Measurements from ENCODE around the gene GEMIN5.
A peak's percentile ranks its signal among the peaks of the same experiment; 100 is the strongest.
"Not testable (repeated sequence)": the region's sequence is repeated elsewhere in the genome, so short reads cannot be mapped to it uniquely, and the experiment has no call there.

GEMIN5 gene

DNA sequence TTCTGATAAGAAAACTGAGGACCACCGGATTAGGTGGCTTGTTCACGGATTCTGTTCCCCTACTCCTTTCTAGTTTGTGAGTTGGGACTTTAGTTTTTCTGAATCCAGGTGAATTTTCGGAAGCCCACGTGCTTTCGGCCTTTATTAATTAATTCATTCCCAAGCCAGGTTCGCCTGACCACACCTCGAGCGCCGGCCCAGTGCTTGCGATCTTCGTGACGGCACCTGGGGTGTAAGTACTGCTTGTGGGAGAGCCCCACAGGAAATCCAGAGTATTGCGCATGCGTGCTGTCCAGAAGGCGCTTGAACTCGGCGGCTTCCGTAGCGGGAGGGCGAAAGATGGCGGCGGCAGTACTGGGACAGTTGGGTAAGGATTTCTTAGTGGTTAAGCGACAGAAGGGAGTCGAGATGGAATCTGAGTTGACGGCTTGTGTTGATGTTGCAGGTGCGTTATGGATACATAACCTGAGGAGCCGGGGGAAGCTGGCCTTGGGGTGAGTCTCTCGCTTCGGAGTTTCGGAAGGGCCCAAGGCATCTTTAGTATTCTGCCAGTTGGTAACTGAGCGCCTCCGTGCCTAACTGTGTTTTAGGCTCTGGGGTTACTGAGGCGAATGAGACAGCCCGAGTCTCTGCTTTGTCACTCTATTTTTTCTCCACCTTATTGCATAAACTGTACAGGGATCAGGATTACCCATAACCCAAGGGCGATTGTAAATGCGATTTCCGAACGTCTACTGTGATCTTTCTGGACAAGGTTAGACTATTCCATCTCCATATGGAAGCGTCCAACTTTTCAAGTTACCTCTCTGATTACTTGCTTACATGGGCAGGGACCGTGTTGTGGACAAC is 3.0 kb upstream of the GEMIN5 start, which contains the start of gene MRPL22:
Gene MRPL22, plus strand, starts transcription at position 302 of the 849 bp plus-strand sequence. Its CDS starts 38 bp downstream, at position 340.
- peak; percentile 82 to 95 (median 86) for DNase-seq (ENCODE audit: low read depth in 2 of 3, low spot score in 2 of 3)

DNA sequence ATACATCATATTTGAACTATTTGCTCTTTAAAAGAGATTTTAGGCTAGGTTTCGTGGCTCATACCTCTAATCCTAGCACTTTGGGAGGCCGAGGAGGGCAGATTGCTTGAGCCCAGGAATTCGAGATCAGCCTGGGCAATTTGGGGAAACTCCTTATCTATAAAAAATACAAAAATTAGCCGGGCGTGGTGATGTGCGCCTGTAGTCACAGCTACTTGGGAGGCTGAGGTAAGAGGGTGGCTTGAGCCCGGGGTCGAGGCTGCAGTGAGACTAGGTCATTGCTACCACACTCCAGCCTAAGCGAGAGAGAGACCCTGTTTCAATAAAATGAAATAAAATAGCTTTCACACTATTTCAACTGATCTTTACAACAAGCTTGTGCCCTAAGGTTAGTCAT is 2.4 kb upstream of the GEMIN5 start:
- DNase-seq (ENCODE audit: low read depth in 2 of 3, low spot score in 2 of 3): no peak

DNA sequence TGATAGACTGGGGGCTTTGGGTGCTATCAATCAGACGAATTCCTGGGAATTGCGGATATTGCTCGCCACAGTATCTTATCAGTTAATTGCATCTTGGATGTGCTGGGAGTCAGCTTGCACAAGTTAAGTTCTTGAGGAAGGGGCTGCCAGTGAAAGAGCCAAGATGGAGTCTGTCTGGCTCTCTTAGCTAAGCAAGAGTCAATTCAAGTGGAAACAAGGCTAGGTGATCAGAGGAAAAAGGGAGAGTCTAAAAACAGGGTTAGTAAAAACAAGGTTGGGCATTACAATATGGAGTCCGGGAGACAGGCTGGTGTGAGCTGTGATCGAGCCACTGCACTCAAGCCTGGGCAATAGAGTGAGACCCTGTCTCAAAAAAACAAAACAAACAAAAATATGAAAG is 1.4 kb upstream of the GEMIN5 start:
- not testable (repeated sequence) for DNase-seq (ENCODE audit: low read depth in 2 of 3, low spot score in 2 of 3)

DNA sequence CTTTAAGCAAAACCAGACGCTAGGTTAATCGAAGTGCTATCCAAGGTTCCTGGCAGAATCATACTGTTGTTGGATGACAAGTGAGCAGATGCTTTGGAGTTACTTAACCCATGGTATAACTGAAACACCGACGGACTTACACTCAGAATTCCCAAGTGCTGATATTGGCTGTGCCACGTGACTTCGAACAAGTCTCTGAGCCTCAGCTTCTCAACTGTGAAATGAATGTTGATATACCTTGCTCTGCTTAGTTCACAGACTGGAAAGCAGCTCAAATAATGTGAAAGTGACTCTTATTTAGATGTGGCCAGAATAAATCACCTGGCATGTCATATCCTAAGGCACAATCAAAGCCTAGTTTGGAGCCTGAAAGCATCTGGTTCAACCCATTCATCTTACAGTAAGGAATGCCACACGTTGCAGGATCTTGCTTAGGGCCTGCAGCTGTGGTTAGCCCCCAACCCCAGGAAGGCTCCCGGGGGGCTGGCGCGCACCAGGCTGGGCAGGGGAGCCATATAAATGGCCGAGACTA is 759 bp downstream of the GEMIN5 start:
- DNase-seq (ENCODE audit: low read depth in 2 of 3, low spot score in 2 of 3): no peak

DNA sequence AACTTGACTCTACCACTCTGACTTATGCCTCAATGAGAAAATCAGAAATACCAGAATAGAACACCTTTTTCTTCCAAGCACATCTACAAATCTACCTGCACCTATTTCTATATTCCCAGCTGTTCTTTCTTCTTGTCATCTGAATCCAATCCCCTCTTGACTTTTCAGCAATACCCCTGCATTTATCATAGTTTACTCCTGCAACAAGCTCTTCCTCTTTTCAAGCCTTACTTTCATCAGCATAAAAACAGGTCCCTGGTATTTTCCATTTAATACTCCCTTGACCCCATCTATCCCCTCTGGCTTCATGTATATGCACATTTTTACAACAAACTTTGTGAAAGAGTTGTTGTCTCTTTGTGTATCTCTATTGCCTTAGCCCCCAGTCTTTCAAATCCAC is 3.1 kb downstream of the GEMIN5 start:
- no peak for DNase-seq (ENCODE audit: low read depth in 2 of 3, low spot score in 2 of 3)

DNA sequence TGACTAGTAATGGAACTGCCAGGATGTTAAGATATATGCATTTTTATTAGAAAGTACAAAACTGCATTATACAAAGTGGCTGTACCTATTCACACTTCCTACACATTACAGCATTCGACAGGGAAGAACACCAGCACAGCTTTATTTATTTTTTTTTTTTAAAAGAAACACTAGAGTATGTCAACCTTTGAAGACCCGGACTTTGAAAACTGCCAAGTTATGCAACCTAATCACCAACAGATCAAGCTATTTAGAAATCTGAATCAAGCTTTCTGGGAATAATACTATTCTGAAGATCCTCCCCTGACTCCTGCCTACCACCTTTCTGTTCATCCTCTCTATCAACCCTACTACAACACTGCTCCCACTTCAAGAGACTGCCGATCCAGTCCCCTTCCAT is 4.5 kb downstream of the GEMIN5 start:
- no peak for DNase-seq (ENCODE audit: low read depth in 2 of 3, low spot score in 2 of 3)

DNA sequence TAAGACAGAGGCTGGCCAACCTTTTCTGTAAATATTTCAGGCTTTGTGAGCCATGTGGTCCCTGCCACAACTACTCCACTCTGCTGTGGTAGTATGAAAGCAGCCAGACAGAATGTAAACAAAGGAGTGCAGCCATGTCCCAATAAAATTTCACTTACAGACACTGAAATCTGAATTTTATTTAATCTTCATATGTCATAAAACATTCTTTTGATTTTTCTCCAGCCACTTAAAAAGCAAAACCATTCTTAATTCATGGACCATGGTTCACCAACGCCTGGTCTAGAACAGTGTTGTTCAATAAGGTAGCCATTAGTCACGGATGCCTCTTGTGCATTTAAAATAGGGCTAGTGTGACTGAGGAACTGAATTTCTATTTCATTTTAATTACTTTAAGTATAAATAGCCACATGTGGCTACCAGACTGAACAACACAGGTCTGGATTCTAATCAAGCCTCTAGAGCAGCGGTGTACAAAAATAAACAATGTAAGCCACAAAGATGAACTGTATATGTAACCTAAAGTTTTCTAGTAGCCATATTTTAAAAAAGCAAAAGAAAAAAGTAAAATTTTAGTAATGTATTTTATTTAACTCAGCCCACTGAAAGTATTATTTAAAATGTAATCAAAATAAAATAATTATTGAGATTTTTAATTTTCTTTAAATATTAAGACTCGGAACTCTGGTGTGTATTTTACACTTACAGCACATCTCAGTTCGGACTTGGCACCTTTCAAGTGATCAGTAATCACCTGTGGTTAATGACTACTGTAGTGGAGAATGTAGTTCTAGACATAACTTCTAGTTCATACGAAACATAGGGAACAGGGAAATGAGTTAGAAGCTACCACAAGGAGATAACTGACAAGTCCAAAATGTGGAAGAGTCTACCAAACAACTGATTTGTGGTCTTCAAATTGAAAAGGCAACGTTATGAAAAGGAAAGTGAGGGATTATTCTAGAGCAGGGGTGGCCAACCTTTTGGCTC is 14.3 kb downstream of the GEMIN5 start:
- no peak for DNase-seq (ENCODE audit: low read depth in 2 of 3, low spot score in 2 of 3)

DNA sequence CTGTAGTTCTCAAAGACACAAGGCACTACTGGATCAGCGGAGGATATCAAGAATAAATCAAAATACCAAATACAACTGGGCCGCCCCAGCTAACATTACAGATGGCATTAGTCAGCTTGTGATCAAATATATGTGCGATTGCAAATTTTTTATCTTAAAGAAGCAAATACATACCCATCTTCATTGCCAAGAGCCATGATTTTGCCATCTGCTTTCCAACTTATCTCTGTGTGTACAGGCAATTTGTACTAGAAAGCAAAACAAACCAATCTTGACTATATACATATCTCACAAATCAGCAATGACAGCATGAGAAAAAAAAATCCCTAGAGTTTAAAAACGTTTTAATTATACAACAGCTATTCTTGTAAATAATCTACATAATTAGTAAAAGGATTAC is 20.3 kb downstream of the GEMIN5 start:
- DNase-seq (ENCODE audit: low read depth in 2 of 3, low spot score in 2 of 3): no peak

DNA sequence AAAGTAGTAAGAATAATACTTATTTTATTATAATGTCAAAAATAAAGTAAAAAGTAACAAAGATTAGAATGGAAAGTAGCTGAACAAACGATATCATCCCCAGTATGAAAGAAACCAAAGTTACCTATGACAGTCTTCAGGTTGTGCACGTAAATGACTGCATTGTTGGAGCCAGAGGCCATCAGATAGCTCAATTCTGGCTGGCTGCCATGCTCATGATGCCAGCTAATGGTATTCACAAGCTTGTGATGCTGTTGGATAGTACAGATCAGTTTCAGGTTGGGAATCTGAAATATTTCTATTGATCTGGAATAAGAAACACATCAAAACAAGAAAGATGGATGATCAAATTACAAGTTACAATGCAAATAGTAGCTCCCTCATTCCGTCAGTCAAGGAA is 21.1 kb downstream of the GEMIN5 start:
- DNase-seq (ENCODE audit: low read depth in 2 of 3, low spot score in 2 of 3): no peak

DNA sequence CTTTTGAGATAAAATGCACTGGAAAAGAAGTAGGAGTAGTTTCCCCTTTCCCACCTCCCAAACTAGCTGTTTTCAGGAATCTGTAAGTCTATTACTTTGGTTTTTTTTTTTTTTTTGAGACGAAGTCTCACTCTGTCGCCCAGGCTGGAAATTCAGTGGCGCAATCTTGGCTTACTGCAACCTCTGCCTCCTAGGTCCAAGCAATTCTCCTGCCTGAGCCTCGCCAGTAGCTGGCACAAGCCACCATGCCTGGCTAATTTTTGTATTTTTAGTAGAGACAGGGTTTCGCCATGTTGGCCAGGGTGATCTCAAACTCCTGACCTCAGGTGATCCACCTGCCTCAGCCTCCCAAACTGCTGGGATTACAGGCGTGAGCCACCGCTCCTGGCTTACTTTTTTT is 32.4 kb downstream of the GEMIN5 start:
- DNase-seq (ENCODE audit: low read depth in 2 of 3, low spot score in 2 of 3): not testable (repeated sequence)

DNA sequence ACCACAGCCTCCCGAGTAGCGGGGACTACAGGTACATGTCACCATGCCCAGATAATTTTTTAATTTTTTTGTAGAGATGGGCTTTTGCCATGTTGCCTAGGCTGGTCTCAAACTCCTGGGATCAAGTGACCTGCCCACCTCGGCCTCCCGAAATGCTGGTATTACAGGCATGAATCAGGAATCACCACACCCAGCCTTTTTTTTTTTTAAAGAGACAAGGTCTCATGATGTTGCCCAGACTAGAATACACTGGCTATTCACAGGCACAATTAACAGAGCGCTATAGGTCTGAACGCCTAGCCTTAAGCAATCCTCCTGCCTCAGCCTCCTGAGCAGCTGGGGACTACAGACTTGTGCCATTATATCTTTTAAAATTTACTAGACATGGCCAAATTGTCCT is 36.1 kb downstream of the GEMIN5 start:
- no peak for DNase-seq (ENCODE audit: low read depth in 2 of 3, low spot score in 2 of 3)

DNA sequence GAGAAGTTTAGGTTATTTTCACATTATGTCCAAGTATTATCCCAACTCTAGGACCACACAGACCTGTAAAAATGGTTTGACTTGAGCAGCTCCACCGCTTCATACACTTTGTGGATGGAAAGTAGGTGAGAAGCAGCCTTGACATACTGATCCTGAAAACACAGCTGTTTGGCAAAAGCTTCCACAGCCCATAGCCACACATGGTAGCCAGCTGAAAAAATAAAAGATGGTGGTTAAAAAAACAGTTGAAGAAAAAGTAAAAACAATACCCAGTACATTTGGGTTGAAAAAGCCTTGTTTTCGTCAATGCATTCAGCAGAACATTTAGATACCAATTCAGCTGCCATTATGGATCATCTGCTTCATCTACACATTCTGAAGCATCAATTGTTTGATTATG is 36.7 kb downstream of the GEMIN5 start:
- DNase-seq (ENCODE audit: low read depth in 2 of 3, low spot score in 2 of 3): no peak

DNA sequence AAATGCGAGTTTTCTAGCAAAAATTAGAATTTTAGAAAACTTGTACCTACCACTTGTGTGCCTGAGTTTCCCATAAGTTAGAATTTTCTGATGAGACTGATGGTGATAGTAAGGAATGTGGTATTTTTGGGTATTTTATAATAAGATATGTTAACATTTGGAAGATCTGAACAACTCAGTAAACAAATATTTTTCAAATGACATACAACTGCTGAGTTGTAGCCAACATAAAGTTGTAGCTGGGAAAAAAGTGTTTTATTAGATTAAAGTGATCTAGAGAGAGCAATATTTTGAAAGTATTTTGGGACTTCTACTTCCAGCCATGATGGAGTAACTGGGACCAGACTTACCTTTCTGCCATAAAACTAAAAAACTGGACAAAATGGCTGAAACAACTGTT is 37.9 kb downstream of the GEMIN5 start:
- no peak for DNase-seq (ENCODE audit: low read depth in 2 of 3, low spot score in 2 of 3)

DNA sequence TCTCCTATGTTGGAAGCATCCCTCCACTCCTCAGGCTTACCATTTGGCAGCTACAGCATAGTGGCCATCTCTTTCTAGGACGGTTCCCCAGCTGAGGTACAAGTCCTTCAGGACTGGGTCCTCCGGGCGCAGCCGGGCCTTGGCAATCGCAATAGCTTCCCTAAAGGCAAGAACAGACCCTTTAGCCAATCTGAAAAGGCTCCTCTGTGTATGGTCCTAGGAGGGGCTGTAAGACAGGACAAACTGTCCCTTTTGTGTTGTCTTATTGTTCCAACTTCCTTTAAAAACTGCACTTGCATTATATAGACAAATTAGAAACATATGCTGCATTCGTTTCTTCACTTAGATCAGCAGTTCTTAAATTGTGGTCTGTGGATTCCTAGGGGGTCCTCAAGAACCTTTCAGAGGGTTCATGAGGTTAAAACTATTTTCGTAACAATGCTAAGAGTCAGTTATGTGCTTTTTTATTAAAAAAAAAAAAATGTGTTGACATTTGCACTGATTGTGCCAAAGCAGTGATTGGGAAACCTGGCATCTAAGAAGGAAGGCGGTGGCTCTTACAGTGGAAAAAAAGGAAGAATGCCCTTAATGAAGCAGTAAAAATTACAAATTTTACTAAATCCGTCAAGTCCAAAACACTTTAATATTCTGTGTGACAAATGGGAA is 38.7 kb downstream of the GEMIN5 start:
- DNase-seq (ENCODE audit: low read depth in 2 of 3, low spot score in 2 of 3): no peak

DNA sequence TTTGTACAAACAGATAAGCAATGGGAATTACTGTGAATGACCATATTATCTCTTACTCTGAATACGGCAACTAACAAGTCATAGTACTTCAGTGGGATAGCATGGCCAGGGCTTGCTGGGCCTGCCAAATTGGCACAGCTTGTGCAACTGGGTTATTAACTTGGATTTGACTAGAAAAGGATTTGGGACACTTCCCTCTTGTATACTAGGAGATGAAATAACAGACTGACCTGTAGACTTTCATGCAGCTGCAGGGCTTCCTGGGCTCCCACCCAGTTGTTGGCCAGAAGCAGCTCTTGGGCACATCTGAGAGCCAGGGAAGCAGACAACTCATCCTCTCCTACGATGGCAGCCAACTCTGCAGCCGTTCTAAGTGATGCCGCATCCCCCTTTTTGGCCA is 39.8 kb downstream of the GEMIN5 start:
- no peak for DNase-seq (ENCODE audit: low read depth in 2 of 3, low spot score in 2 of 3)

DNA sequence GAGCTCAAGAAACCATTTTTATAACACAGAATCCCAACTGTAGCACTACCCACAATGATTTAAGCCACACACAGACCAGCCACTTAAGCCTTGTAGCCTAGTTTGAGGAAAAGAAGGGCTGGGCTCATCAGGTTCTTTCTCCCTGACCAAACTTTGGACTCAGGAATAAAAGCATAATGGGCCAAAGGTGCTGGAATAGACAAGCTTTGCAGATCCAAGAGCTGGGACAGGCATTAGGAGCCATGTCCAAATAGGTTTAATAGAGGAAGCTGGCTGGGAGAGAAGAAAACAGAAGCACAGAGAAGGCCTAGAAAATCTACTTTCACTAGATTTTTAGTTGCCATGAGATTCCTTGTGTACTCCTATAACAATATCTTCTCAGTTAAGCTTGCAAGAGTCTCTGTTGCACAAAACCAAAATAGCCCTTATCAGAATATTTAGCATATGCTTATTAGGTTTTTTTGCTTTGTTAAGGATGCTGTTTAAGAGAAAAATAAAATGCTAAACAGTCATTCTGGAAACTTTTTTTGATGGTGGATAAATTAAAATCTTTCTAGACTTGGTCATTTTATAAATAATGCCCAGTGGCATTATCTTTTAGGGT is 41.3 kb downstream of the GEMIN5 start:
- DNase-seq (ENCODE audit: low read depth in 2 of 3, low spot score in 2 of 3): no peak

DNA sequence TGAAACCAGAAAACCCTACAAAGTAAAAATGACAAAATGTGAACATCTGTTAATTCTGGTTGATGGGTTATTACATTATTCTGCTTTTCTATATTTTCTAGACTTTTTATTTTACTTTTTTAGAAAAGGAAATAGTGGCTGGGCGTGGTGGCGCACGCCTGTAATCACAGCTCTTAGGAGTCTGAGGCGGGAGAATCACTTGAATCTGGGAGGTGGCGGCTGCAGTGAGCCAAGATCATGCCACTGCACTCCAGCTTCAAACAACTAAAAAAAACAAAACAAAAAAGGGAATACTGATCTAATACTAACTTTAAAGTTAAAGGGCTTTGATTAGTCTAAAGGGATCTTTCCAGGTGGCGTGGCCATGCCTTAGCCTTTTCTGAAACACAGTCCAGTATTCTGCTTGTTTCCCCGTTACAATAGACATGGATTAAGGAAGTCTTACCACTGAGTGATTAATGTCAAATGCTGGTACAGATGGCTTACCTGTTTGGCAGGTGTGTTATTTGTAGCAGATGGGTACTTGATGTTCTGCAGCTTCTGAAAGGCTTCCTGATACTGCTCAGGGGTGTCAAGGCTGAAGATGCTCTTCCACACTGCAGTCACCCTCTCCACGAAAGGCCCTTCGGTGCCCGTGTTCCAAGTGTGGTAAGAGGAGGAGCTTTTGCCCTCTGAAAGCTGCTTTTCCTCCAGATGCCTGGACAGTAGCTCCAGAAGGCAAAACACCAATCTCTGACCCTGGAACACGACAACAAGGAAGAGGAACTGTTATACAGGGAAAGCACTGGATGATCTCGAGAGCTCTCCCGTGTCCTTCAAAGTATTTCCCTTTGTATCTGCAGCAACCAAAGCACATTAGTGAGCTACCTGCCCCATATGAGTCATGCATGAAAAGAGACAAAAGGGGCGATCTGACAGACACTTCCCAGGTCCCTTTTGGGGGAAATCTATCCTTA is 42.1 kb downstream of the GEMIN5 start:
- no peak for DNase-seq (ENCODE audit: low read depth in 2 of 3, low spot score in 2 of 3)

DNA sequence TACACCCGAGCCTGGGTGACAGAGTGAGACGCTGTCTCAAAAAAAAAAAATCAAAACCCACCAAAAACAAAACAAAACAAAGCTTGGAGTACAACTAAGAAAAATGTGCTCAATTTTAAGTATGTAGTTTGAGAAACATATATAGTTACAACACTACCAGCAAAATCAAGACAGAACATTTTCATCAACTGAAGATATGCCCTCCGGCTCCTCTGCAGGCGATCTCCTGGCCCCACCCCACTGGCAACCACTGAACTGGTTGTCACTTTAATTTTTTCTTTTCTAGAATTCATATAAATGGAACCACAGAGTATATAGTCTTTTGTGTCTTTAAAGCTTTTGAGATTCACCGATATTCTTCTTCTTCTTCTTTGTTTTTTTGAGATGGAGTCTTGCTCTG is 44.6 kb downstream of the GEMIN5 start:
- DNase-seq (ENCODE audit: low read depth in 2 of 3, low spot score in 2 of 3): no peak

DNA sequence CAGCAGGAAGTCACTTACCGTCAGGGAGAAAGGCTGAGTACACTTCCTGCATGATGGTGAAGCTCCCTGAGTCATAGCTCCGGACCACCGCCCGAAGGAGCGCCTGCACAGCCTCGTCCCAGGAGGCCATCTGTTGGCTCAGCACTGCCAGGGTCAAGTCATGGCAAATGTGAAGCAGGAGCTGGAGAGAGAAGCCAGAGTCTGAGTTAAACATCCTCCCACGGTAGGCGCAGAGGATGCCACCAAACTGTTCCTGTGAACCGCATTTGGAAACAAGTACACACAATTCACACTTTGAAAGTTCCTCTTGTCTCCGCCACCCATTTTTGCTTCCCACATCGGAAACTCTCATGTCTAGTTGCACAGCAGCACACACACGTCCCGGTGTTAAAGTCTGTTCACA is 45.6 kb downstream of the GEMIN5 start:
- no peak for DNase-seq (ENCODE audit: low read depth in 2 of 3, low spot score in 2 of 3)

DNA sequence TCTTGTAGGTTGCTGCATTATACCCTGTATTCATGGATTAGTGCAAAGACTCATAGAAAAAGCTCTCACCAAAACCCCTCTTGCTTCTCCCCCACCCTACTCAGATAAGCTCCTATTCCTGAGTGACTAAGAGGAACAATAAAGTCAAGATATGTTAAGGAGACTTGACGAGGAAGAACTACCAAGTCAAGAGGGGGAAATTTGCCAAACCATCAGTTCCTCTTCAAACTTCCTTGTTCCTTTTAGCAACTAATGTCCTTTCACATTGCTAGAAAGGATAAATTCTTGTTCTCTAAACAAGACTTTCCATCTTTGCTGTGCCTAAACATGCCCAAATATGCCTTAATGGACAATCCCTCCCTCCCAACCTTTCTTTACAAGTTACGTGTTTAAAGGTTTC is 52.6 kb downstream of the GEMIN5 start:
- no peak for DNase-seq (ENCODE audit: low read depth in 2 of 3, low spot score in 2 of 3)

Data from activated CD8-positive, alpha-beta memory T cell treated with anti-CD3 and anti-CD28 coated beads for 48 hours (primary cell).